Activated naive CD8-positive, alpha-beta T cell treated with anti-CD3 and anti-CD28 coated beads, Interleukin-2, amount 50 U/mL, for 16 hours (primary cell): Measurements from ENCODE around the gene PLEKHM3.

Source experiments
- DNase-seq: peaks from one replicate; pipeline ENCODE4 v3.0.0-alpha.2; 2020; ENCODE audit warnings: low read depth, low spot score

The PLEKHM3 gene

GRCh38 chr2:207993151-207993763 is 32.1 kb downstream of the PLEKHM3 start:
- no peak for DNase-seq

- no peak for DNase-seq
Observed at GRCh38 chr2:207991944-207992343, 33.4 kb downstream of the PLEKHM3 start.

GRCh38 chr2:207990784-207991183 is 34.5 kb downstream of the PLEKHM3 start:
- DNase-seq = no peak

GRCh38 chr2:207988975-207989374 is 36.4 kb downstream of the PLEKHM3 start:
- no peak for DNase-seq

- DNase-seq = no peak
Observed at GRCh38 chr2:207987025-207987716, 38.2 kb downstream of the PLEKHM3 start.

GRCh38 chr2:207984765-207985480 is 40.4 kb downstream of the PLEKHM3 start:
- DNase-seq = no peak

GRCh38 chr2:207983641-207984042 is 41.7 kb downstream of the PLEKHM3 start:
- no peak for DNase-seq

GRCh38 chr2:207978177-207978948 is 47.0 kb downstream of the PLEKHM3 start:
- DNase-seq = no peak

GRCh38 chr2:207975921-207976320 is 49.4 kb downstream of the PLEKHM3 start:
- DNase-seq = no peak

GRCh38 chr2:207974216-207974605 is 51.1 kb downstream of the PLEKHM3 start:
- no peak for DNase-seq

GRCh38 chr2:207970826-207971180 is 54.5 kb downstream of the PLEKHM3 start:
- no peak for DNase-seq

GRCh38 chr2:207970147-207970825 is 55.0 kb downstream of the PLEKHM3 start:
- DNase-seq = no peak

- no peak for DNase-seq
Observed at GRCh38 chr2:207969249-207969648, 56.1 kb downstream of the PLEKHM3 start.

- no peak for DNase-seq
Observed at GRCh38 chr2:207967121-207967520, 58.2 kb downstream of the PLEKHM3 start.

GRCh38 chr2:207960911-207961310 is 64.4 kb downstream of the PLEKHM3 start:
- no peak for DNase-seq

GRCh38 chr2:207960090-207960489 is 65.2 kb downstream of the PLEKHM3 start:
- DNase-seq = no peak

GRCh38 chr2:207956771-207957170 is 68.6 kb downstream of the PLEKHM3 start:
- DNase-seq = no peak

- DNase-seq = no peak
Observed at GRCh38 chr2:207955456-207955855, 69.9 kb downstream of the PLEKHM3 start.

- DNase-seq = no peak
Observed at GRCh38 chr2:207953354-207953753, 72.0 kb downstream of the PLEKHM3 start.

GRCh38 chr2:207952564-207953345 is 72.6 kb downstream of the PLEKHM3 start:
- no peak for DNase-seq
